Ecto neural progenitor cell (in vitro differentiated cells): ENCODE measurements around the gene CDKN2B-AS1.
"Not testable (repeated sequence)": the region's sequence is repeated elsewhere in the genome, so short reads cannot be mapped to it uniquely, and the experiment has no call there.

ENCODE experiments used
- DNase-seq: peaks from one replicate; pipeline ENCODE4 v3.0.0-alpha.2; 2018; ENCODE audit warnings: low spot score

Gene CDKN2B-AS1

GRCh38 chr9:22043928-22044327 is 49.3 kb downstream of the CDKN2B-AS1 start:
- DNase-seq = no peak

- DNase-seq = no peak
These were observed 50.0 kb downstream of the CDKN2B-AS1 start for GRCh38 chr9:22044583-22044982.

DNA sequence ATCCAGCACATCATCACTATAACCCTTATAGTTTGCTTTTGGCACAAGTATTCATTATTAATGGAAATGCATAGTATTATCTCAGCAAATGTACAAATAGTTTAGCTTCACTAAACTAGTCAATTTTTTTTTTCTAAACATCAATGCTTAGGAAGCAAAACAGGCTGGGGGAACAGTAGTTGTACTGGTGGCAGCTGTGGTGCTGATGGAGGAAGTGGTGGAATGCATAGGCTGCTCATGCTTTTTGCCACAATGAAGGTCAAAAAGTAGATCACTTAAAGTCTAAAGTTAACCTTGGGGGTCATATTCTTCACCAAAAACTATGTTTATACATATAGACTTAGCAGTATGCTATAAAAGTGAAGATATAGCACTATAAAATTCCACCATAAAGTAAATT is 50.8 kb downstream of the CDKN2B-AS1 start:
- DNase-seq = no peak

- no peak for DNase-seq
These were observed 51.8 kb downstream of the CDKN2B-AS1 start for GRCh38 chr9:22046243-22046885.

DNA sequence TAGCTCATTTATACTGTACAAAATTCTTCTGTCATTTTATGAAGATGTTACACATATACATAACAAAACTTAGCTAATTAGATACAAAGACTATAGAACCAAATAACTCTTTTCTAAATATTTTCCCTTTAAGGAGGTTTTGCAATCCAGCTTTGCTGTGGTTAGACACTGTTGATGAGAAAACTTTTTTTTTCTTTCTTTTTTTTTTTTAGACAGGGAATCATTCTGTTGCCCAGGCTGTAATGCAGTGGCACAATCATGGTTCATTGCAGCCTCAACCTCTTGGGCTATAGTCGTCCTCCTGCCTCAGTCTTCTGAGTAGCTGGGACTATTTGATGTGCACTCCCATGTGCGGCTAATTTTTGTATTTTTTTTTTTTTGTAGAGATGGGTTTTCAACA is 53.0 kb downstream of the CDKN2B-AS1 start:
- no peak for DNase-seq

DNA sequence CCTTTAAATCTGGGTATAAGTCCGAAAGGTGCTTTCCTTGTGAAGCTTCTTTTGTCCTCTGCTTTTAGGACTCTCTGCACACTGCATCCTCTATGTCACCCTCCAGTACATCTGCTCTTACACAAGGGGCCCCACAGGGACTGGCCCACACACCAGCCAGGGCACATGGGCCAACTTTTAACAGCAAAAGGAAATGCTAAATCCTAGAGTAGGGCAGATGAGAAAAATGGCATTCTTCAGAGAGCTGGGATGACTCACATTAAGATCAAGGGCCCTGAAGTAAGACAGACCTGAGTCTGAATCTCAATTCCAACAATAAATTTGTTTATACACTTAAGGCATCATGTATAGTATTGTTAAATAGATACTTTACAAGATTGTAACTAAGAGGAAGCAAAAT is 54.8 kb downstream of the CDKN2B-AS1 start:
- no peak for DNase-seq

DNA sequence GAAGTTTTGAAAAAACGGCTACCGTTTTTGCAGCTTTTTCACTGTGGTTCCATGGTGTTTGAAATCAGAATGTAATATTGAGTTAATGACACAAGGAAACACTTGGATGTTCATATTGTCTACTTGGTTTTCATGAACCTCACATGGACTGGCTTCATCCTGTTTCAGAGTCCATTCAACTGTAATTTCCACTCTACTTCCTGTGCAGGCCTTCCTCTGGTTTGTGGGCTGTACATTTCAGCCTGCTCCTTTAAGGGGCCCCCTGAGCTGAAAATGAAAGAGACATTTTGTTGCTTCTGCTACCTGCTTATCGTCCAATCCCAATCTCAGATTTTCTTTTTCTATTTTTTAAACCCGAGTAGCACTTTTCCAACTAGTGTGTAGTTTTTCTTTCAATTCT is 56.3 kb downstream of the CDKN2B-AS1 start:
- DNase-seq = no peak

GRCh38 chr9:22052376-22052945 is 57.9 kb downstream of the CDKN2B-AS1 start:
- no peak for DNase-seq

DNA sequence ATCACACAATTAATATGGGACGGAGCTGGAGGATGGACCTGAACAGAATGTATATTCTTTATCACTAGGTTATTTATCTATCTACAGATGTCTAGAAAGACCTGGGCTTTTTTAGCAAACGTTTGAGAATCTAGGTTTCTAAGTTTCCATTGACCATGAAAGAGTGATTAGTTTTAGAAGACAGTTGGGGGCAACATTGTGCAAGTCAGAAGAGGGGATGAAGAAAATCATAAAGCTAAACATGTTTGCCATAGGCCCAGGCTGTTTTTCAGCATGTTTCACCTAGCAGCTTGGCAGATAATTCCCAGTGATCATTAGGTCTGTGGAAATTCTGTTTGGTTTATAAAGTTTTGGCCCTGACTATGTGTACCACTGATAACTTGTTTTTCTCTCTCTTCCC is 58.6 kb downstream of the CDKN2B-AS1 start:
- DNase-seq = no peak

- no peak for DNase-seq
These were observed 59.5 kb downstream of the CDKN2B-AS1 start for GRCh38 chr9:22054076-22054475.

DNA sequence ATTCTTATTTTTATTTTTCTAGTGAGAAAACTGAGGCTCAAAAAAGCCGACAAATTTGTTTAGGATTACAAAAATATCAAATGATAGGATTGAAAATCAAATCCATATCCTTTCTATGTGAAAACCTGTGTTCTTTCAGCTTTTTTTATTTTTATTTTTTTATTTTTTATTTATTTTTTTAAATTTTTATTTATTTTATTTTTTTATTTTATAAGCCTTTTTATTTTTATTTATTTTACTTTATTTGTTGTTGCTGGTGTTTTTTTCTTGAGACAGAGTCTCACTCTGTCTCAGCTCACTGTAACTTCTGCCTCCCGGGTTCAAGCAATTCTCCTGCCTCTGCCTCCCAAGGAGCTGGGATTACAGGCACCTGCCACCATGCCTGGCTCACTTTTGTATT is 59.9 kb downstream of the CDKN2B-AS1 start:
- DNase-seq = no peak

- DNase-seq = no peak
These were observed 60.5 kb downstream of the CDKN2B-AS1 start for GRCh38 chr9:22055090-22055489.

GRCh38 chr9:22056402-22056801 is 61.8 kb downstream of the CDKN2B-AS1 start:
- DNase-seq = no peak

- not testable (repeated sequence) for DNase-seq
These were observed 63.4 kb downstream of the CDKN2B-AS1 start for GRCh38 chr9:22057972-22058371.

DNA sequence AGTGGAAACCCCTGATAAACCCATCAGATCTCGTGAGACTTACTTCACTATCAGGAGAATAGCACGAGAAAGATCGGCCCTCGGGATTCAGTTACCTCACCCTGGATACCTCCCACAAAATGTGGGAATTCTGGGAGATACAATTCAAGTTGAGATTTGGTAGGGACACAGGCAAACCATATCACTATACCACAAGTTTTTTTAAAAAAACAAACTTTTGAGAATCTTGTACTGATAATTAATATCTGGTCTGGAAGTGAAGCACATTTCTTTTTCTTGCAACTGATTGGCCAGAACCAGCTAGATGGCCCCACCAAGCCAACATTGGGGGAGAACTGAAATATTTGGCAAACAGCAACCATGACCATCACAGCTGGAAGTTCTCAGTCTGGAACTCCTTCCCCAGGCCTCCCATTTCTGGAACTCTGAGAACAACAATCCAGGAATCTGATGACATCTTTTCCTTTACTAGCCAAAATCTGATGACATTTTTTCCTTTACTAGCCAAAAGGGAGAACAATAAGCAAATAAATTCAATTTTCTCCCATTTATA is 66.3 kb downstream of the CDKN2B-AS1 start:
- no peak for DNase-seq

DNA sequence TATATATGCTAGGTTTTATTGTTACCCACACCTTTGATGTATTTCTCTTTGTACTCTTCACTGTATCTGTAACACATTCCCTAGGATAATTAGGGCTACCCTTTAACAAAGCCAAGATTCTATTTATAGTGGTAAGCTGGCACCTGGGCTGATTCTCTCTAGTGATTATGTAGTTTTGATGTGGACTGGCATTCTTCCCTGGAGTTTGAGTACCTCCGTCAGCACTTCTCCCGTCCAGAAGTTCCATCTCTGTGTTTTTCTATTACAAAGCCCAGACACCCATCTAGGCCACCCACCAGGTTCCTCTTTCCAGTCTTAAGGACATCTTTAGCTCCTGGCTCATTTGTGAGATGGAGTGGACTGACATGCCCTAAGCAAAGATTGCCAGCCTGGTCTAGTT is 70.4 kb downstream of the CDKN2B-AS1 start:
- DNase-seq = no peak

DNA sequence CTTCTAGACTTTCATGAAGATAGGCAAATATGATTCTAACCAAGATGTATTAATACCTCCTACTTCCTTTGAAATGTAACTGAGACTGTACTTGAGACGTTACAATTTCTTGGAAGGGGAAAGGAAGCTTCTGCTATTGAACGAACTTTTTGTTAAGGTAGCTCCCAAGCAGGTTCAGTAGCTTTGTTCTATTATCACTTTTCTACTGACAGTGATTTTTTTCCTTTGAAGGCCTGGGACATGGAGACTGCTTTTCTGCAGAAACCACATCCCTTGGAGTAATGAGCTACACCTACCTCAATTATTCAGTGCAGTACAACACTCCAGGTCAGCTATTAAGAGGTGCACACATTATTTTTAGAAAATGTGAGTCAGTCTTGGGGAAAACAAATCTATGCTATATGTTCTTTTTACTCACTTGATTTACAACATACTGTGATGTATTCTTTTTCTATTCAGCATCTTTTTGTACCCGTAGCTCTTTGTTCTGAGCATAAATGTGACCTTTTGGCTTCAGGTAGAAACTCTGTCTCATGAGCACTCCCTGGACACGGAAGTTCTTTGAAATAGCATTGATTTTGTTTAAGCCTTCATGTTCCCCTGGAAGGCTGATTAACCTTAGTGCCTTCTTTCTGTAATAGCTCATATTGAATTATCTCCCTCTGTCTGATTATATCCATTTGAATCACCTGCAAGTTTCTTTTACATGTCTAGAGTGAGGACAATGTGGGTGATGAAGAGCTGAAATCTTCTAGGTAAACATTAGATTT is 71.0 kb downstream of the CDKN2B-AS1 start:
- no peak for DNase-seq

GRCh38 chr9:22067196-22067595 is 72.6 kb downstream of the CDKN2B-AS1 start:
- no peak for DNase-seq

DNA sequence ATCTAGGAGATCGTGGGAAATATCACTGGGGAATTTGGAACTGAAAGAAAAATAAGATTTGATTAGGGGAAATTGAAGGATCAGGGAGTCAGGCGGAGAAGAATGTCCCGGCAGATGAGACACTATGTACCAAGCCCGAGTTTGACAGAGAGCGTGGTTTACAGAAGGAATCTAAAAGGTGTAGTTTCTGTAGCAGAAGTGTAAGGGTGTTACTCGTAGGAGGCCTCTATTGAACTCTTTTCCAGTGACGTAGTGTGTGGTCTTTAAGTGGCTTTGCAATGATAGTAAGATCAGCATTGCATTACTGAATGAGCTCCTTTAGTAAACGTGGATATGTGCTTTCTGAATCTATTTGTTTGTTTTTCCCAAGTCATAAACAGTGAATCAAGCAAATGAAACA is 73.8 kb downstream of the CDKN2B-AS1 start:
- DNase-seq = no peak

DNA sequence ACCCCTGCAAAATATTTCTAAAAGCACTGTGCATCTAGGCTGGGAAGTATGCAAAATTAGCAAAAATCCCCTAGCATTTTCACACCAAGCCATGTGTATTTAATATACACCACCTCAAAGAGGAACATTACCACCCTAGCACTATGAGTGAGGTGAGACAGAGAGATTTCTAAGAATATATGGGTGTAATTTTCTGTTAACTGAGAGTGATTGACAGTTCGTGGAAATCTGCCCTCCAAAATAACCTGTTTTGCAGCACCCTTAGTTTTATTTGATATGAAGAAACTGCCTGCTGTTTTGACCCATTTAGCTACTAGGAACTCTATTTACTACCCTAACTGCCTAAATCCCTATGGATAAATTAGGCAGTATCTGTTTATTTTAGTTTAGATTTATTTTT is 78.8 kb downstream of the CDKN2B-AS1 start:
- DNase-seq = no peak

DNA sequence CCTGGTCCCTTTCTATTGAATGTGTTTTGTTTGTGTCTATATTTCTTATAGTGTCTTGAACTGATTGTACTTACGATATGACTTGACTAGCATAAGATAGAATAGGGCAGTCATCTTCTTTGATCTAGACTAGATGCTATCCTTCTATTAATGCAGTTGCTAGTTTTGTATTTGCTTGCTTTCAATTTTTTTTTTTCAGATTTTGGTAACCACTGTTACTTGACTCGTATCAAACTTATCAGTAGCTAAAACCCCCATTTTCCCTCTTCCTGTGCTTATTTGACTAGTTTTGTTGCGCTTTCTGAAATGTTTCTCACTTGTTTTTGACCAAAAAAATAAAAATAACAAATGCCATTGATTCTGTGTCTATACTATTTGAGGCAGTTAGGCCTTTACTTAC is 83.5 kb downstream of the CDKN2B-AS1 start:
- no peak for DNase-seq

DNA sequence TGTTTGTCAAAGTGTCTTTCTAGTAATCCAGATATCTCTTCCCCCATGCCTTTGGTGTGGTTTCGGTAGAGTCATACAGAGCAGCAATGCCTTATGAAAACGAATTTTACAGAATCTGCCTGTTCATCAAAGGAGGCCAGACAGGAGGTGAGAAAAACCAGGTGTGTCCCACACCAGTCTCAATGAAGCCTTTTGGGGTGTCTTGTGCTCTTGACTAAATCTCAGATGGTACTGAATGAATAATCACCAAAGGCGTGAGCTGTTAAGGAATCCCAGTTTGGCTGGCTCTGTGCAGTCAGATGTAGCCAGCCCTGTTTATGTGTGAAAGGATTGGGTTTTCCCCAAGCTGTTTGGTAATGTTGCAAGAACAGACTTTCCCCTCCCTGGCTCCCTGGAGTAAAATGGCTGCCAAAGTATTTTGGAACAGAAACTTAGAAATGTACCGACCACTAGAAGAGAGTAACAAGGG is 85.3 kb downstream of the CDKN2B-AS1 start:
- DNase-seq = no peak
